Fibroblast of lung (primary cell): ENCODE data around the gene TPBG.

Experiments used
- CTCF ChIP-seq, 2 donors: IDR thresholded peaks in 1 of 2; conservative IDR thresholded peaks in 1 of 2; 1 replicate in 1 of 2; 2 replicates in 1 of 2; pipeline ENCODE4 v1.5.1; 2011 to 2012; ENCODE audit warnings: low read length in 2 of 2, control low read depth in 1 of 2, inconsistent platforms in 1 of 2, low read depth in 1 of 2, mild to moderate bottlenecking in 1 of 2
- EZH2 ChIP-seq: IDR thresholded peaks from 2 replicates; pipeline ENCODE4 v1.5.1; 2012; ENCODE audit warnings: low read length, control low read depth, mild to moderate bottlenecking; ENCODE audit errors: missing control alignments

DNA sequence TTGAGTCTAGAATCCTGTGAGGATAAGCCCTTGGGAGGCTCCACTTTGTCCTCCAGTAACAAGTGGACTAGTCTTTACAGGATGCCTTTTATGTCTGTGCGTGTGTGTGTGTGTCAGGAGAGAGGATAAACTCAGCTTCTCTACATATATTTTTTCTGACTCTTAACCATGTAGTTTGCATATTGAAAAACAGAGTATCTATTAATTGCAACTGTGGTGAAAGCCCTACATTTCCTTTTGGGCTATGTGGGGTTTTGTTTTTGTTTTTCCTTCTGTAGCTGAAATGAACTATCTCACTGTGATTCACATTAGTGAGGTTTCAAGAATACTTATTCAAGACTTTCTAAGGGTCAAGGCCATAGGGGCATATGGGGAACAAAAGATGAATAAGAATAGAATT is 17.7 kb downstream of the TPBG start:
- TF ChIP-seq CTCF (conservative IDR thresholded peaks at IDR 0.05 in 1 of 2, IDR thresholded peaks at IDR 0.05 in 1 of 2; ENCODE audit: low read depth in 1 of 2, low read length in 2 of 2), result no peak
- no peak for TF ChIP-seq EZH2
